TTC549 (cell line): ENCODE results near the gene CHRNE.

Experiments
- FAIRE-seq: peaks from 2 replicates; lab custom pipeline; 2012; peaks lifted over from hg19 to GRCh38; lab: Jason Lieb, UNC

CHRNE gene

DNA sequence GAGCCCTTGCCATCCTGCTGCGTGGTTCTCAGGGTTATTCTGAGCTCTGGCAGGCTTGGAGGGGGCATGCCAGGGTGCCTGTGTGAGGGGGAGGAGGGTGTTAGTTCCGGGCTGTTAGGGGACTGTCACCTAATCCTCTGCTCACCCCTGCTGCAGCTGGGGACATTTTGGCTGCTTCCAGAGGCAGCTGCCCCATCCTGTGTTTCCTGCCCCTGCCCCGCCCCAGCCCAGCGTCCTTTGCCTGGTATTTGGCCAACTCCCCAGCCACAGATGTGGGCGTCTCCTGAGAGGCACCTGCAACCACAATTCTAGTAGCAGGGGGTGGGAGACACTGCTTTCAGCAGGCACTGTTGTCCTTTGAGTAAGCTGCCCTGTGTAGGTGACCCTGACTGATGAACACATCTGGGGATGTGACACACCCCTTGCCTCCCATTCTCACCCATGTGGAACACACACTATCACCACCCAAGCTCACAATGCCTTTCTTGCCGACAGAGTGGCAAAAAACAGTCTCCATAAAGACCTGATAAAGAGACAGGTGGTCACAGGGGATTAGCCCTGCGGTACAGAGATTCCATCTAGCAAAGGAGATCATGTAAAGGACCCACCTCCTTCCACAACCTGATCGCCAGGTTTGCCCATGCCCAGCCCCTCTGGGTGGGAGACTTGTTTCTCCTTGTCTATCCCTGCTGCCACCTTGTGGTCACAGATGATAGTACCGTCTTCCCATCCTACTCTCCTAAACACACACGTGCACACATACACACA lies at the start of gene CHRNE:
TSS of gene CHRNE (minus strand) at position 48 of the 768 bp plus-strand sequence. CDS start at position 13, 35 bp downstream.
- FAIRE-seq: no peak

DNA sequence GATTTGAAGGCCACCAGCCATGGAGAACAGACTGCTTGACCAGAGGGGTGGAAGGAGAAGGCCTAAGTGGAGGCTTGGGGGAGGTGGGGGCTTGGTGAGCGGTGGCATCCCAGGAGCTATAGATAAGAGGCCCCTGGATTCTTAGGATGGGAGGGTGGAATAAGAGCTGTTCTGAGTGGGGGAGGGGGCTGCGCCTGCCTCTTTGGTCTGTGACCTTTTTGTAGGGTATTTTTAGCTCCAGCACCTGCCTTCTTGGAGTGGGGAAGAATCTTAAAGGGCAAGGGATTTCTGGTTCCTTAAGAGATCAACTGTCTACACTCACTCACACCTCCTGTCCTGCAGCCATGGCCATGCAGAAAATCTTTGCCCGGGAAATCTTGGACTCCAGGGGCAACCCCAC lies 48.6 kb upstream of the CHRNE start:
- no peak for FAIRE-seq

DNA sequence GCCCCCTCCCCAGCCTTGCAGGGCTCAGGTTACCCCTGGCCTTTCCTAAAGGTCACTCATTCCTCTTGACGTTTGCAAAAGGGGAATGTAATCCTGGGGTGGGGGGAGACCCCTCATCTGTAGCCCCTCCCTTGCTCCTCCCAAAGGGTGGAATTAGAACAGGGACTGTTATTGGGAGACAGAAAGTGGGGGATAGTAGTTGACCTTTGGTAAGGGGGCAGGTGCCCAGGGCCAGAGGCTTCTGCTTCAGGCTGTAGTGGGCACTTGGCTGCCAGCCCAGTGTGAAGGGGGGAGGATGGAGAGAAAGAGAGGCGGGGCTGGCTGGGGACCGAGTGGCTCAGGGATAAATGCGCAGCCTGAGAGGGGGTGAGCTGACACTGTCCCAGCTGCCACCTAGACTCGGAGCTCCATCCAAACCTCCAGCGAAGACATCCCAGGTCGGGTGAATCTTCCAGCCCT lies 47.9 kb upstream of the CHRNE start, which contains the start of gene ENO3:
TSS of gene ENO3 (plus strand) at position 374 of the 459 bp plus-strand sequence. CDS start 711 bp downstream, outside the sequence.
- no peak for FAIRE-seq

DNA sequence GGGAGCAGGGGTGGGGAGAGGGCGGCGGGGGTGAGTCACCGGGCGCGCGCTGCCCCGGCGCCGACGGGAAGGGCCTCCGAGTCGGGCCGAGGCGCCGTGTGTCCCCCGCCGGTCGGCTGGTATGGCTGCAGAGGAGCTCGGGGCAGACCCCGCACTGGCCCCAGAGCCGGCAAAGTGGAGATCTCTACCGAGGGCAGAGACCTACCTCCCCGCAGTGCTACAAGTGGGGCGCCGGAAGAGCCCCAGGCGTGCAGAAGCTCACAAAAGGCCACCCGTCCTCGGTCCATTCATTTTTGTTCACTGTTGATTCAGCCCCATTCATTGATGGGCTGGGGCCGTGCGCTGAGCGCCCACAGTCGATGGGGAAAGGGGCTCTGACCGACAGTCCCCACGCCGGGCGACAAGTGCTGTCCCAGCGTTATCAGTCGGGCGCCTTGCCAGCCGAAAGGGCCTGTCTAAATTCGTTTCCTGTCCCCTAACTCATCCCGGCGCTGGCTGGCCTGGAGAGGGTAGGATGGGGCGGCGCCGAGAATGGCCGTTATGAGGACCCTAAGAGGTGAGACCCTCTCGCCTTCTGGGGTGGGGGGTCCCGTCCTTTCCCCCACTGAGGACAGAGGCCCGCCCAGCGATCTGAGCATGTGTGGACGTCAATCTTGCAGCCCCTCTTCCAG lies 47.3 kb upstream of the CHRNE start:
- no peak for FAIRE-seq

DNA sequence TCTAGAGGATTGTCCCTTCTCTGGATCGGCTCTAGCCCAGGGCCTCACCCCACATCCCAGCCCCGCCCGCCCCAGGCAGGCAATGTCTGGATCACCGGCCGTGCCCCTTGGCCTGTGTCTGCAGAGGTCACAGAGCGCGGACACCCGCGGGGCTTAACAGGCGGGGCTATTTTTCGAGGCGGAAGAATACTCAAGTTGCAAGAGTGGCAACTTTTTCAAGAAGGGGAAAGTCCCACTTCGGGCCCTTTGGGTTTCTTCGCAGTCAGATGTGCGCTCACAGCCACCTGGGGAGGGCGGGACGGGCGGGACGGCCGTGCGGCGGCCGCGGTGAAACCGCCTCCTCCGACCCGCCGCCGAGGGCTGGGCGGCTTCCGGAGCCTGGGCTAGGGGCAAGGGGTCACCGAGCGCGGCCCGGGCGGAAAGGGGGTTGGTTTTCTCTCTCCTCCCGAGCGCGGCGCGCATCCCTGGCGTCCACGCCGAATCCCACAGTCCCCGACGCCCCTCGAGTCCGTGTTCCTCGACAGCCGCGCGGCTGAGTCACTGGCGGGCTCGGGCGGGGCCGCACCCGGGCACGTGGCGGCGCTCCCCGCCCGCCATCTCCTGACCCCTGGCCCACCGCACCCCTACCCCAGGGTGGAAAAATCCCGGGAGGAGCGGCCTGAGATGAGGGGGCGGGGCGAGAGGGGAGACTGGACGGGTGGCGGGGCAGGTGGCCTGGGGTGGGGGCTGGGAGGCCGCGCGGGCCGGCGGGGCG lies 46.6 kb upstream of the CHRNE start:
- FAIRE-seq: no peak

DNA sequence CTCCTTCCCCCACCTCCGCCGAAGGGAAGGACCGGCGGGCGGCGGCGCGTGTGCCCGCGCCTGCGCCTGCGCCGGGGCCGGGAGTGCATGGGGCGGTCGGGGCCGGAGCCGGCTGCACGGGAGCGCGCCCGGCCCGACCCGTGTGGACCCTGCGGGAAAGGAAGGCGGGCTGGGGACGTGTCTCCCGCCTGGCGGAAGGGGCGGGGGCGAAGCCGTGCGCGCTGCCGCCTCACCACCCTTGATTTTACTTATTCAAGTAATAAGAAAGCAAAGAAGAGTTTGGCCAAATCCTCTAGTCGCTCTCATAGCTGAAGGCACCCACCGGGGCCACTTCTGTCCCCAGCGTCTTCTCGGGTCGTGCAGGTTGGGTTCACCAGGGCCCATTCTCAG lies 46.0 kb upstream of the CHRNE start:
- FAIRE-seq: no peak

DNA sequence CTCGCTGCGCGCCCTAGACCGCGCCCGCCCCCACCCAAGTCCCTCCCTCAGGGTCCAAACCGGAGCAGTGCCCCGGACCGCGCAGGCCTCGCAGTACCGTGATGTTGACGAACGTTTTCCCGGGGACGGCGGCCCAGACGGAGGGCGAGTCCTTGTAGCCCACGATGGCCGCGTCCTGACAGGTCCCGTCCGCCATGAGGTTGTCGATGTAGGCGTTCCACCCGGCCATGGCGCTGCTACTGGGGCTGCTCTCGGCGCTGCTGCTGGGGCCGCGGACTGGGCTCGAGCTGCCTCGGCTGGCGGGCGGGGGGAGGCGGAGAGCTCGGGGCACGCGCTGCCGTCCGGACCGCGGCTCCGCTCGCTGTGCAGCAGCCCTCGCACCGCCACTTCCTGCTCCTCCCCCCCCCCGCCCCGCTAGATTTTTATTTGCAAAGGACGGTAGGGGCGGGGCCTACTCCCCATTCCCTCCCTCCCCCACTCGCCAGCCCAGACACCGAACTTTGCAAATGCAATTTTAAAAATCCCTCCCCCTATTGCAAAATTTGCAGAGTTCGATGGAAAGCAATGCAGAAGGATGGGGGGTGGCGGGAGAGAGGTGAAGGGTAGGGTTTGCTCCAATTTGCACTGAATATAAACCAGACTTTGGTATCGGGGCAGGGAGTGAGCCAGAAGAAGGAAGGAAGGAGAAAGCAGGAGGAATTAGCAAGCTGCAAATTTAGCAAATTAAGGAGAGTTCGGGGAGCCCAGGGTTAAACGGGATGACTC lies 45.5 kb upstream of the CHRNE start, which contains the start of gene PFN1:
TSS of gene PFN1 (minus strand) at position 365 of the 765 bp plus-strand sequence. CDS start at position 229, 136 bp downstream.
- no peak for FAIRE-seq

DNA sequence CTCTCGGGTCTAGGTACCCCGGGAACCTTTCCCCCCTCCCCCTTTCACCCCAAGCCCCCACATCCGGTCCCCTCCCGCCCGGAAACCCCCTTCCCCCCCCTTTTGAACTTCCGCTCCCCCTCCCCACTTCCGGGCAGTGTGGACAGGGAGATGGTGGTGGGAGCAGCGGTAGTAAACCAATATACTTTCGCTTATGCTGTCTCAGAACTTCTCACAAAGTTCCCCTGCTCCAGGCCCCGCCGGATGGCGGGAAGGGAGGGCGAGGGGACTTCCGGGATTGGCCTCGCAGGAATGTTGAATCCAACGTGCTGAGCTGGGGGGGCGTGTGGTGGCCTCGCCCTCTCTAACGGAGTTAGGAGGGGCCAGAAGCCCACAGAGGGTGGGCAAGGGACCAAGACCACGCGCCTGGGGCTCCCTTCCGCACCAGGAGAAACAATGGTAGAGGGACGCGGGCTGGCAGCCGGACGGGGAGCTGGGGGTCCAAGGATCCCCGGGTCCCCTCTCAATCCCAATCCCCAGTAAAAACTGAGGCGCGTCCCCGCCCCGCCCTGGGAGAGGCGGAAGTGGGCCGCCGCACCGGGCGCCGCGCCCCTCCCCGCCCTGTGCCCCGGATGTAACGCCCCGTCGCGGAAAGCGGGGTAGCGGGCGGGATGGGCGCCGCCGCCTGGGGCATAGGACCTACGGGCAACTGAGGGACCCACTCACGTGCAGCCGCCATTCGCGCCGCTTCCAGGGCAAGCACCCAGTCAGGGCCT lies 44.7 kb upstream of the CHRNE start:
- FAIRE-seq: no peak

DNA sequence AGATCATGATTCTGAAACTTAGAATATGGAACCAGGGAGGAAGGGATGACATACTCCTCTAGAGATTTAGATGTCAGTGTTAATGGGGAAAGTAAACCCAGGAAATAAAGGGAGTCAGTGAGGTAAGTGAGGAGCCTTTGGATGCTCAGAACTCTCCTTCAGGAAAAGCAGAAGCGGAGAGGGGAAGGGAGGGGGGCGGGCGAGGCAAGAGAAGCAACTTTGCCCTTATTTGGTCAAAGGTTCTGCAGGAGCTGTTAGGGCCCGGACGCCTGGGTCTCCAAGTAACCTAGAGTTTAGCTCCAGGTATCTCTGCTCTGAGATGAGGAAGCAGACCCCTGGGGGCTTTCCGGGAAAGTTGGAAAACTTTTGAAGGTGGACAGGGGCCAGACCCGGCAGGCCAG lies 44.1 kb upstream of the CHRNE start:
- no peak for FAIRE-seq

DNA sequence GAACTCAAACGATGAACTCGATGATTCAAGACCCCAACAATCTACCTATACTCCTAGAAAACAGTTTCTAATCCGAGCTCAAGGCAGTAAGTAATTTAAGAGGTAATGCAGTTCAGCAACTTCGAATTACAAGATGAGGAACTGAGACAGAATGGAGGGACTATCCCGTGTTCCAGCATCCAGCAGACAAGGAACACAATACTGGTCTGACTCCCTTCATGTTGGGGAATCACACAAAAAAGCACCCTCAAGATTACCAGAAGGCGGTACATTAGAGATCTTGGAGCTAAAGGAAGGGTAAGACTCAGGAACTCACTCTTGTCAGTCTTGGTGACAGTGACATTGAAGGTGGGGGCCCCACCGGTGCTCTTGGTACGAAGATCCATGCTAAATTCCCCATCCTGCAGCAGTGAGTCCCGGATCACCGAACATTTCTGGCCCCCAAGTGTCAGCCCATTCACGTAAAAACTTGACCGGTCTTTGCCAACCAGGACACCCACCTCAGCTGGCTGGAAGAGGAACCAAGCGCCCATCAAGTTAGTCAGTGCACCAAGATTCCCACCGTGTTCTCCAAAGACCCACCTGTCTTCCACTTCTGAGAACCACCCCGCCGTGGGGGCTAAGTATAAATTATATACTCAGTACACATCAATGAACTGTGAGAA lies 43.5 kb upstream of the CHRNE start:
- FAIRE-seq: no peak

DNA sequence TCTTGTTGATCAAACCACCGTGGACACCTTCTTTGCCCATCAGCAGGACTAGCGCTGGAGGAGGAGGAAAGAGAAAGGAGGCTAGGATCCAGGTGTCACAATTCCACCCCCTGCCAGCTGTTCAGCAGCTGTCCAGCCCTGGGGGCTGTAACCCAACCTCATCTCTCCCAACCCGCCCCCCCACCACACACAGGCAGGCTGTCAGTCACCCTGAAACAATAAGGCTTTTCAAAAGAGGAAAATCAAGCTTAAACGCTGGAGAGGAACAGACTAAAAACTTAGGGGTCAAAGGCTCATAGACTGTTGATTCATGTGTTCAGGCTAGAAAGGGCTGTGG lies 43.0 kb upstream of the CHRNE start:
- FAIRE-seq: no peak

DNA sequence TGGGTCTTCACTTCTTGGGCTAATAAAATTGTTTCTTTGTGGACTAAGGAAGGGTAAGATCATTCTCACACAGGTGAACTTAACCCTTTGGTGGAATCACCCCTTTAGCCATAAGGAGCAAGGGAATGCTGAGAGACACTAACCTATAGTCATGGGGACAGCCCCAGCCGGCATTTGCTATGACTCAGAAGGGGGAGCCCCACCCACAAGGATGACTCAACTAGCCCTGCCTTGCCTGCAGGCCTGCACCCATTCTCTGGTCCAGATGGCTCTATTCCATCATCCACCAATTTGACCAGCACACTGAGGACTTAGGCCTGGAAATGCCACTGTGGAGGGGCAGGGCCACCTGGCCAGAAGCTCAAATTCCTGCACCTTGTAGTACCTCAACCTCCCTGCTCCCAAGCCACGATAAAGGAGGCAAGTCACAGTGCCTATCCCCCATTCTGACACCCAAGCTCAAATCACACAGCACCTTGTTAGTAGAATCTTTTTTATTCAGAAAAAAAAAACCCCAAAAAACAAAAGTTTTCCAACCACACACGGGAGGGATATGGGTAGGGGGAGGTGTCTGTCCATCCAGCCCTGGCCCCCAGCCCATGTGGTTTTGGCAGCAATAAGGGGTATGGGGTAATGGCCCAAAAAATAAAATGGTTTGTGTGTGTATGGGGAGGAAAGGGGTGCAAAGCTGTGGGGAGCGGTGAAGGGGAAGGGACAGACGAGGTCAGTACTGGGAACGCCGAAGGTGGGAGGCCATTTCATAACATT lies 42.5 kb upstream of the CHRNE start:
- no peak for FAIRE-seq

DNA sequence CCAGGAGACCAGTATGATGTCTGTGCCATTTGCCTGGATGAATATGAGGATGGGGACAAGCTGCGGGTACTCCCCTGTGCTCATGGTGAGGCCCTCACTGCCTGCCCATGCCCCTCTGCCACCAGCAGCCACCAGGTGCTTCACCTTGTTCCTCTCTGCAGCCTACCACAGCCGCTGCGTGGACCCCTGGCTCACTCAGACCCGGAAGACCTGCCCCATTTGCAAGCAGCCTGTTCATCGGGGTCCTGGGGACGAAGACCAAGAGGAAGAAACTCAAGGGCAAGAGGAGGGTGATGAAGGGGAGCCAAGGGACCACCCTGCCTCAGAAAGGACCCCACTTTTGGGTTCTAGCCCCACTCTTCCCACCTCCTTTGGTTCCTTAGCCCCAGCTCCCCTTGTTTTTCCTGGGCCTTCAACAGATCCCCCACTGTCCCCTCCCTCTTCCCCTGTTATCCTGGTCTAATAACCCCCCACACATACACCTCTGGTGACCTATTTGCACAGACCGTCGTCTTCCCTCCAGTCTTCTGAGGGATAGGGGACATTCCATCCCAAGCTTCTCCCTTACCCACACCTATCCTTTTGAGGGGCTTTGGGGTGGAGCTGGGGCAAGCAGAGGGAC lies 41.8 kb upstream of the CHRNE start:
- no peak for FAIRE-seq

DNA sequence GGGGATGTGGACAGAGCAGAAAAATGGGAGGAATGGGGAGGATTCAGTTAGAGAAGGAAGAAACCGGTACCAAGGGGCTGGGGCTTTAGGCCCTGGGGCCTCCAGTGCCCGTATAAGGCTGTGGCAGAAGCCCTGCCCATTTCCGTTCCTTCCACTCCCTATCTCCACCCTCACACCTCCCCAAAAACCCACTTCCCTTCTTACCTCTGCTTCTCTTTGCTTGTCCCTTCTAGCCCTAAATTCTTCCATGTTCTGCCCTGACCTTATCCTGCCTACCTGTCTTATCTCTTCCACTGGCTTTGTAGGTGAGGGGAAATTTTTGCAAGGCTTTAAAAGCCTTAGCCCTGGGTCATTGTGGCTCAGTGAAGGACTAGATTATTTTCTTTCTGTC lies 41.3 kb upstream of the CHRNE start:
- FAIRE-seq: no peak

DNA sequence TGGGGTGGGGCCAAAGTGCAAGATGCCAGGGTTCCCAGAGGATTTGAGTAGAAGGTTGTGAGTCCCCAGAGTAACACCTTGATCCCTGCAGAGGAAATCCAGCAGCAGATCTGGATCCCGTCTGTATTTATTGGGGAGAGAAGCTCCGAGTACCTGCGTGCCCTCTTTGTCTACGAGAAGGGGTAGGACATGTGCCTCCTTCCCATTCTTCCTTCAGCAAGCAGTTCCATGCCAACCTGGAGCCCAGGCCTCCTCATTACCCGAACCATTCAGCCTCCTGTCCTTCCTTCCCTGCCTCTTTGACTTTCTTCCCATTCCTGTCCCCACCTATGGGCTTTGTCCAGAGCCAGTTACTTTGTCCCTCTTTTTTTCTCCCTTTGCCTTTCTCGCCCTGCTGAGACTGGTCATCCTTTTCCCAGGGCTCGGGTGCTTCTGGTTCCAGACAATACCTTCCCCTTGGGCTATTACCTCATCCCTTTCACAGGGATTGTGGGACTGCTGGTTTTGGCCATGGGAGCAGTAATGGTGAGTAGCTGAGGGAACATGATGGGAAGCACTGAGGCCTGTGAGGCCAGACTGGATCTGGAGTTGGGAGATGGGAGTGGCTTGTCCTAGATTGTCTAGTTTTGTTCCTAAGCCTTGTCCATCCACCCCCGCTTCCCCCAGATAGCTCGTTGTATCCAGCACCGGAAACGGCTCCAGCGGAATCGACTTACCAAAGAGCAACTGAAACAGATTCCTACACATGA lies 40.0 kb upstream of the CHRNE start:
- FAIRE-seq: no peak

DNA sequence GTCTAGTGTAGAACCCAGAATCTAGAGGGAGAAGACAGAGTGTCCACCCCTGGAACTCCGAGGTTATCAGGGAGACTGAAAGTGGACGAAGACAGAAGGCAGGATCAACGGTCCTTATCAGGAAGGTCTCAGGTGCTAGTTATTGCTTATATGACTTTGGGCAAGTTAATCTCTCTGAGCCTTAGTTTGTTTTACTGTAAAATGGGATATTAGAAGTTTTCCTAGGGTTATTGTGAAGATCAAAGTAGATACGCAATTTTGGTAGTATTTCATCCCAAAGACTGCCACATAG lies 38.4 kb upstream of the CHRNE start:
- FAIRE-seq: no peak

DNA sequence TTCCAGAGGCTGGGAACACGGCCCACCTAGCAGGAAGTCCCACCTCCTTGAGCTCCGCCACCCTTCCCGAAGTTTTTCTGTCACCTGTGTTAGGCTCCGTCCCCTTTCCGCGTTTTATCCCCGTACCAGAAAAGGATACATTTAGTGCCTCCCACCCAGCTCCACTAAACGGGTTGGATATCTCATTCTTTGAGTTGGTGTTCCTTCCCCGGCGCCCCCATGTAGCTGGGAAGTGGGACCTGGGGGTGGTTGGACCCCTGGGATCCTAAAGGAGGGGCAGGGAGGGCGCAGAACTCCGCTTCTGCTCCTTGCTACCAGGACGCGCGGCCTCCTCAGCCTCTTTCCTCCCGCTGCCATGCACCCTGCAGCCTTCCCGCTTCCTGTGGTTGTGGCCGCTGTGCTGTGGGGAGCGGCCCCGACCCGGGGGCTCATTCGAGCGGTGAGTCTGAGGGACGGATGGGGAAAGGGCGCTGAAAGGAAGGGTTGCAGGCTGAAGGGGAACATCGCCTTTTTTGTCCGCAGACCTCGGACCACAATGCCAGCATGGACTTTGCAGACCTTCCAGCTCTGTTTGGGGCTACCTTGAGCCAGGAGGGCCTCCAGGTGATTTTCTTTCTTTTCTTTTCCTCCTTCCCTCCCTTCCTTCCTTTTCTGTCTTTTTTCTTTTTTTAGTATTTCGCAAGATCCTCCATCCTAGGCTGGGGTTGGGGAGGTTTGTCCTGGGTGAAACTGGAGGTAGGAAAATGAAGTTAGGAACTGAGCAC lies 37.8 kb upstream of the CHRNE start:
- no peak for FAIRE-seq

DNA sequence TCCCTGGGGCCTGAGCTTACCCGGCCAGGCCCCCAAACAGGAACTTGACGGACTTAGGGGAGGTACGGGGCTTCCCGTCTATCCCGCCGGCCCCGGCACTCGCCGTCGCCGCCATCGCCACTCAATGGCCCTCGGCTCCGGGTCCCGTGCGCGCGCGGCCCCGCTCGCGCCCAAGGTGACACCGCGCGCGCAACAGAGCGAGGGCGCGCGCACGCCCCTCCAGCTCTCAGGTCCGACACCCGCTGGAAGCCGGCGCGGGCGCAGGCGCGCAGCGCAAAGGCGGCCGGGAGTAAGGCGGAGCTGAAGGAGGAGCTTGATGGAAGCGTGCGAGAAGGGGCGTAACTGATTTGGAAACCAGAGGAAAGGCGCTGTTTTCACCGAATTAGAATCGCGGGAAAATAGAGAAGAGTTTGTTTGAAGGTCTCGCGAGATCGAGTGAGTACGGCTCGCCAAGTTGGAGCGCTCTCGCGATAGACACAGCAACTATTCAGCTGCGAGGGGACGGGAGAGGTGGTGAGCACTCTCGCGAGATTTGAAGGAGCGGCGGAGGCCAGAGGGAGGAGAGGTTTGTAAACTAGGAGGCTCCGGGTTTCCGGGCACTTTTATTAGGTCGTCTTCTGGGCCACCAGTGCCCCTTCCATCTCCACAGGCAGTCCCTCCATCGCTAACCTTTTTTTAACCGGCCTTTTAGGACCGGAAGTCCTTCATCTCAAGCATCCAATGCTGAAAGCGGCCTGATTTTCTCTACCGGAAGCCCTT lies 37.1 kb upstream of the CHRNE start, which contains the start of the genes RNF167 and SLC25A11:
TSS of gene RNF167 (plus strand) at position 473 of the 759 bp plus-strand sequence. CDS start 642 bp downstream, outside the sequence.
TSS of gene SLC25A11 (minus strand) at position 251 of the 759 bp plus-strand sequence. CDS start at position 115, 136 bp downstream.
- peak; percentile 94 for FAIRE-seq
